Liver (tissue), 9 donors: ENCODE results near the gene ATCAY. TPM values are rescaled to one million over a fixed set of nuclear protein-coding genes. Genes with fewer than 3 reads are reported as not detected.
"Not testable (repeated sequence)": the region's sequence is repeated elsewhere in the genome, so short reads cannot be mapped to it uniquely, and the experiment has no call there.

Experiments
- DNase-seq: peaks from one replicate; pipeline ENCODE4 v3.0.0-alpha.2; 2017; ENCODE audit warnings: low spot score
- H3K27ac ChIP-seq, 2 donors: one replicate each; pipeline ENCODE4 v1.7.0; 2013; ENCODE audit warnings: inconsistent platforms in 2 of 2, low read length in 2 of 2, control low read depth in 1 of 2, low read depth in 1 of 2, mild to moderate bottlenecking in 1 of 2
- H3K27me3 ChIP-seq, 4 donors: one replicate each; pipeline versions ENCODE4 v1.6.1 to v1.7.0; 2013; ENCODE audit warnings: low read length in 3 of 4, inconsistent platforms in 1 of 4, mild to moderate bottlenecking in 1 of 4, moderate library complexity in 1 of 4; ENCODE audit not compliant: control insufficient read depth in 4 of 4, insufficient read depth in 4 of 4
- H3K36me3 ChIP-seq, 4 donors: one replicate each; pipeline versions ENCODE4 v1.6.1 to v1.7.0; 2013; ENCODE audit warnings: low read length in 3 of 4, mild to moderate bottlenecking in 3 of 4, low read depth in 1 of 4, moderate library complexity in 1 of 4; ENCODE audit not compliant: control insufficient read depth in 4 of 4, insufficient read depth in 3 of 4
- H3K4me1 ChIP-seq, 4 donors: one replicate each; pipeline versions ENCODE4 v1.6.1 to v1.7.0; 2013; ENCODE audit warnings: low read length in 3 of 4, mild to moderate bottlenecking in 3 of 4, moderate library complexity in 1 of 4; ENCODE audit not compliant: control insufficient read depth in 4 of 4, insufficient read depth in 4 of 4
- H3K4me3 ChIP-seq, 3 donors: one replicate each; pipeline versions ENCODE4 v1.6.1 to v1.7.0; 2013; ENCODE audit warnings: low read length in 3 of 3, control low read depth in 1 of 3, low read depth in 1 of 3, mild to moderate bottlenecking in 1 of 3
- H3K9ac ChIP-seq, 2 donors: one replicate each; pipeline ENCODE4 v1.7.0; 2013; ENCODE audit warnings: low read length in 2 of 2, mild to moderate bottlenecking in 2 of 2, moderate library complexity in 2 of 2, control low read depth in 1 of 2, low read depth in 1 of 2
- H3K9me3 ChIP-seq, 4 donors: one replicate each; pipeline versions ENCODE4 v1.6.1 to v1.7.0; 2013; ENCODE audit warnings: low read length in 3 of 4; ENCODE audit not compliant: control insufficient read depth in 4 of 4
- EGR1 ChIP-seq, 2 donors: IDR thresholded peaks; 2 replicates each; pipeline ENCODE4 v1.6.1; 2016 to 2018; ENCODE audit warnings: antibody characterized with exemption in 2 of 2, low read depth in 2 of 2
- FOXA1 ChIP-seq: IDR thresholded peaks from 2 replicates; pipeline ENCODE4 v1.6.1; 2016; ENCODE audit warnings: antibody characterized with exemption
- FOXA2 ChIP-seq: IDR thresholded peaks from 2 replicates; pipeline ENCODE4 v1.6.1; 2016; ENCODE audit warnings: antibody characterized with exemption
- GABPA ChIP-seq, 2 donors: IDR thresholded peaks in 1 of 2; conservative IDR thresholded peaks in 1 of 2; 2 replicates each; pipeline ENCODE4 v1.6.1; 2016; ENCODE audit warnings: antibody characterized with exemption in 2 of 2, mild to moderate bottlenecking in 1 of 2, moderate library complexity in 1 of 2
- HNF4A ChIP-seq, 2 donors: conservative IDR thresholded peaks; 2 replicates each; pipeline ENCODE4 v1.6.1; 2016; ENCODE audit warnings: antibody characterized with exemption in 2 of 2, mild to moderate bottlenecking in 2 of 2
- HNF4G ChIP-seq: IDR thresholded peaks from 2 replicates; pipeline ENCODE4 v1.6.1; 2016; ENCODE audit warnings: antibody characterized with exemption
- JUND ChIP-seq, 2 donors: IDR thresholded peaks; 2 replicates each; pipeline ENCODE4 v1.6.1; 2016; ENCODE audit warnings: antibody characterized with exemption in 2 of 2
- NR2F2 ChIP-seq: IDR thresholded peaks from 2 replicates; pipeline ENCODE4 v1.6.1; 2016; ENCODE audit warnings: antibody characterized with exemption
- RAD21 ChIP-seq, 2 donors: IDR thresholded peaks; 2 replicates each; pipeline ENCODE4 v1.6.1; 2016; ENCODE audit warnings: antibody characterized with exemption in 2 of 2, mild to moderate bottlenecking in 2 of 2
- RXRA ChIP-seq, 2 donors: IDR thresholded peaks; 2 replicates each; pipeline ENCODE4 v1.6.1; 2017 to 2018; ENCODE audit warnings: antibody characterized with exemption in 2 of 2, mild to moderate bottlenecking in 1 of 2
- SP1 ChIP-seq: IDR thresholded peaks from 2 replicates; pipeline ENCODE4 v1.6.1; 2018; ENCODE audit warnings: antibody characterized with exemption, mild to moderate bottlenecking
- YY1 ChIP-seq: IDR thresholded peaks from 2 replicates; pipeline ENCODE4 v1.6.1; 2016; ENCODE audit warnings: antibody characterized with exemption, mild to moderate bottlenecking
- ZBTB33 ChIP-seq: IDR thresholded peaks from 2 replicates; pipeline ENCODE4 v1.6.1; 2016; ENCODE audit warnings: antibody characterized with exemption
- WGBS: extraction: QIAGEN DNeasy Blood & Tissue Kit; methylation state at CpG from one replicate; pipeline ENCODE4 v1.1.7; 2013; 5-methylcytosine and 5-hydroxymethylcytosine counted together
- polyA plus RNA-seq, 2 donors: library from polyadenylated mRNA; stranded (reverse) in 1 of 2; unstranded in 1 of 2; fragments of 200-250 nt in 1 of 2; fragments of >200 nt in 1 of 2; fragmentation: Nextera tagmentation in 1 of 2; extraction: Ambion mirVana in 1 of 2; gene quantifications; one replicate each; pipeline versions ENCODE4 v1.2.1 to v1.2.3, GENCODE V29; 2013 to 2015
- total RNA-seq, 2 donors: library from RNA; depleted of rRNA; stranded (reverse); fragments of >200 nt; gene quantifications; one replicate each; pipeline ENCODE4 v1.2.3, GENCODE V29; 2014
- TF ChIP-seq, protein P1 (sequence below): fragments of 150-350 bp; IDR thresholded peaks from 2 replicates; pipeline ENCODE4 v1.5.1; 2017; ENCODE audit warnings: improper control_type of control experiment, low read depth, low read length; ENCODE audit not compliant: missing input control
- TF ChIP-seq, protein P2 (sequence below): IDR thresholded peaks from 2 replicates; pipeline ENCODE4 v1.6.1; 2016; ENCODE audit warnings: antibody characterized with exemption
- TF ChIP-seq, protein P3 (sequence below): IDR thresholded peaks from 2 replicates; pipeline ENCODE4 v1.6.1; 2016; ENCODE audit warnings: antibody characterized with exemption
- donor health status: healthy.
- donor health status: healthy.
- donor health status: healthy.
- donor health status: healthy.
- donor health status: healthy.

Gene ATCAY
- total and polyA plus RNA-seq, 4 donors, result not detected

- no peak for TF ChIP-seq SP1
- TF ChIP-seq FOXA1, result no peak
- TF ChIP-seq RXRA (IDR thresholded peaks at IDR 0.05), result no peak
- TF ChIP-seq RAD21 (IDR thresholded peaks at IDR 0.05), result no peak
- TF ChIP-seq YY1, result no peak
- TF ChIP-seq GABPA (IDR thresholded peaks at IDR 0.05 in 1 of 2, conservative IDR thresholded peaks at IDR 0.05 in 1 of 2), result no peak
- TF ChIP-seq FOXA2, result no peak
- no peak for TF ChIP-seq ZBTB33
- TF ChIP-seq, protein P1, sequence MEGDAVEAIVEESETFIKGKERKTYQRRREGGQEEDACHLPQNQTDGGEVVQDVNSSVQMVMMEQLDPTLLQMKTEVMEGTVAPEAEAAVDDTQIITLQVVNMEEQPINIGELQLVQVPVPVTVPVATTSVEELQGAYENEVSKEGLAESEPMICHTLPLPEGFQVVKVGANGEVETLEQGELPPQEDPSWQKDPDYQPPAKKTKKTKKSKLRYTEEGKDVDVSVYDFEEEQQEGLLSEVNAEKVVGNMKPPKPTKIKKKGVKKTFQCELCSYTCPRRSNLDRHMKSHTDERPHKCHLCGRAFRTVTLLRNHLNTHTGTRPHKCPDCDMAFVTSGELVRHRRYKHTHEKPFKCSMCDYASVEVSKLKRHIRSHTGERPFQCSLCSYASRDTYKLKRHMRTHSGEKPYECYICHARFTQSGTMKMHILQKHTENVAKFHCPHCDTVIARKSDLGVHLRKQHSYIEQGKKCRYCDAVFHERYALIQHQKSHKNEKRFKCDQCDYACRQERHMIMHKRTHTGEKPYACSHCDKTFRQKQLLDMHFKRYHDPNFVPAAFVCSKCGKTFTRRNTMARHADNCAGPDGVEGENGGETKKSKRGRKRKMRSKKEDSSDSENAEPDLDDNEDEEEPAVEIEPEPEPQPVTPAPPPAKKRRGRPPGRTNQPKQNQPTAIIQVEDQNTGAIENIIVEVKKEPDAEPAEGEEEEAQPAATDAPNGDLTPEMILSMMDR, result no peak
- no peak for TF ChIP-seq NR2F2
- no peak for TF ChIP-seq HNF4A (conservative IDR thresholded peaks at IDR 0.05)
- TF ChIP-seq HNF4G, result no peak
- TF ChIP-seq, protein P2, sequence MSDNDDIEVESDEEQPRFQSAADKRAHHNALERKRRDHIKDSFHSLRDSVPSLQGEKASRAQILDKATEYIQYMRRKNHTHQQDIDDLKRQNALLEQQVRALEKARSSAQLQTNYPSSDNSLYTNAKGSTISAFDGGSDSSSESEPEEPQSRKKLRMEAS, result no peak
- TF ChIP-seq JUND (IDR thresholded peaks at IDR 0.05), result no peak
- no peak for TF ChIP-seq EGR1 (IDR thresholded peaks at IDR 0.05; ENCODE audit: low read depth in 2 of 2)
- TF ChIP-seq, protein P3, sequence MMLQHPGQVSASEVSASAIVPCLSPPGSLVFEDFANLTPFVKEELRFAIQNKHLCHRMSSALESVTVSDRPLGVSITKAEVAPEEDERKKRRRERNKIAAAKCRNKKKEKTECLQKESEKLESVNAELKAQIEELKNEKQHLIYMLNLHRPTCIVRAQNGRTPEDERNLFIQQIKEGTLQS, result no peak
- H3K36me3 ChIP-seq, result peaks cover 3 to 63% (median 33%) of the 10 kb centered on the region in 4 donors
- H3K27me3 ChIP-seq, result no peaks in the 10 kb centered on the region
- H3K9me3 ChIP-seq, result no peaks in the 10 kb centered on the region
- DNase-seq, result no peak
- WGBS, result 95% methylated on average over 60 of the region's 60 CpGs
- H3K9ac ChIP-seq, result no peak overlapping the region
- H3K4me3 ChIP-seq, result no peak overlapping the region
- no peak overlapping the region for H3K27ac ChIP-seq
- H3K4me1 ChIP-seq, result peaks cover 3 to 12% (median 6%) of the 10 kb centered on the region in 4 donors
Observed at GRCh38 chr19:3964256-3965194, 84.0 kb downstream of the ATCAY start.

DNA sequence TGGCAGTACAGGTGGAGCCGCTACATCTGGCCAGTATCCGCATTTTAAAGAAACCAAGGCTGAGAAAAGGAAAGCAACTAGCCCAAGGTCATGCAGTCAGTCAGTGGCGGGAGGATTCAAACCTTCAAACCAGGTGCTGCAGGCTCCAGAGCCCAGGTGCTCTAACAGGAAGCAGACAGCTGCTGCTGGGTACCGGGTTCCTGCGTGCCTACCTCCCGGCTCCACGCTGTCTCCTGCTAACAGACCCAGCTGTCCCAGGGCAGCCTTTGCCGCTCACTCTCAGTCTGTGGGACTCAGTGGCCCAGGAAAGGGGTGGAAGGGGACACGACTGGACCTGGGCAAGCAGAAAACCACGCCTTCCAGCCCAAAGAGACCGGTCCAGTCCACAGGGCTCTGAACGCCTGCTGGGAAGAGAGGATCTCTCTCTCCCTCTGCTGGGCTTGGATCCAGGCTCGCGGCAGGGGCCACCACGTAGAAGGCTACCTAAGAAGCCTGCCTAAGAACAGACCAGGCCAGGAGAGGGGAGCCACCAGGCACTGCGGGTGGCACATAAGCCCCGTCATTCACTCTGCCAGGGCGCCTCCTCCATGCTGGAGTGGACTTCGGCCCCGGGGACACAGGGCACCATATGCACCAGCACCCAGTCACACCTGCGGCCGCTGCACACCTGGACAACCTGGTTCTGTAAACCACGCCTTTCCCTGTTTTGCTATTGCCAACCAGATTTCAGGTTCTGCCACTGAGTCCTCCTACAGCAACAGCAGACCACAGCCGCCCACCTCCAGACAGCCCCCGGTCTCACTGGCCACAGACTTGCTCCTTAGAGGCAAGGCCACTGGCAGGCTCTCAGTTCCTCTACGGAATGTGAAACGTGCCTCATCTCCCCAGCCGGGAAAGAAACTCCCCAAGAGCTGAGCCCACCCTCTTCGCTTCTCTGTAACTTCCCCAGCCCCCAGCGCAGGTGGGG lies 85.8 kb downstream of the ATCAY start:
- peak overlapping the region in 1 of 2 donors; percentile 20 for H3K27ac ChIP-seq

GRCh38 chr19:3967983-3968382 lies 87.5 kb downstream of the ATCAY start:
- H3K9me3 ChIP-seq, H3K27me3 ChIP-seq, DNase-seq, H3K9ac ChIP-seq, H3K4me3 ChIP-seq: not testable (repeated sequence)
- Histone ChIP-seq H3K27ac (peak overlapping the region; percentile 28 to 63), H3K4me1 (peaks cover 4 to 25% (median 13%) of the 10 kb centered on the region in 4 donors), H3K36me3 (peaks cover 0 to 32% (median 15%) of the 10 kb centered on the region in 4 donors)
- 93% methylated on average over 12 of the region's 12 CpGs for WGBS

More for the DNA sequence above, 85.8 kb downstream of the ATCAY start:
- H3K4me1 ChIP-seq, result peaks cover 4 to 22% (median 13%) of the 10 kb centered on the region in 4 donors
- no peaks in the 10 kb centered on the region for H3K27me3 ChIP-seq
- TF ChIP-seq, protein P2, result no peak
- peak; percentile 19 to 24 for TF ChIP-seq HNF4A (conservative IDR thresholded peaks at IDR 0.05)
- no peak for TF ChIP-seq YY1
- no peak for TF ChIP-seq JUND (IDR thresholded peaks at IDR 0.05)
- no peak for TF ChIP-seq EGR1 (IDR thresholded peaks at IDR 0.05; ENCODE audit: low read depth in 2 of 2)
- H3K9me3 ChIP-seq, result no peaks in the 10 kb centered on the region
- no peak for DNase-seq
- WGBS, result 83% methylated on average over 30 of the region's 30 CpGs
- no peak overlapping the region for H3K4me3 ChIP-seq
- H3K9ac ChIP-seq, result no peak overlapping the region
- H3K36me3 ChIP-seq, result peaks cover under 1 to 44% (median 21%) of the 10 kb centered on the region in 4 donors
